ENCODE results near the gene TNP1. TPM values are rescaled to one million over a fixed set of nuclear protein-coding genes. Genes with fewer than 3 reads are reported as not detected.

TNP1 gene
- total RNA-seq, 4 donors from 2014 or later, result not detected

DNA sequence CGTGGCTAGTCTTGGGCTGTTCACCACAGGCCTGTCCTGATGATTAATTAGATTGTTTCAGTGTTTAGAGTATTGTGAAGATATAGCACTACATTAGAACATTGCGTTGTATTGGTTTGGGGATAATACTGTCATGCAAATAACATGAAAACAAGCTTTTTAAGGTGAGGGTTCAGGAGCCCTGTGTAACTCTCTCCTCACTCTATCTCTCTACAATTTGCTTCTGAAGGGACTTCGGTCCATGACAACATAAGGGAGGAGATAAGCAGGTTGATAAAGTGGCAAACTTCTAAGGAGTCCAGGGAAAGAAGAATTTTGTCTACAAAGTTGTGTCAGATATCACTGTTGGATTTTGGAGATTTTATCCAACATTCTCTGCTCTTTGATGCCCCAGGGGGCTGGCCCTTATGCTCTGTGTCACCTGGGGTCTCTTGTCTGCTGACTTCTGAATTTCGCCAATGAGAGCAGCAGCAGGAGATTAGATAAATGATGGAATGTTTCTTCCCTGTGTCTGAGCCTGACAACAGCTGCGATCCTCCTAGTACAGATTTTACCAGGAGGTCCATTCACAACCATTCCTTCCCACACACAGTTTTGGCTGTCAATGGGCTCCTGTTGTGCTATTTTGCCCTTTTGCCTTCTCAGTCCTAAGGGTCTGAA lies 3.3 kb downstream of the TNP1 start:
- DNase-seq (no peak), ATAC-seq (no peak)
- Histone ChIP-seq H3K36me3 (no peaks in the 10 kb centered on the region), H3K9me3 (no peaks in the 10 kb centered on the region), H3K4me1 (peaks cover 13 to 31% of the 10 kb centered on the region in 2 donors), H3K4me3 (no peak overlapping the region), H3K27ac (peak overlapping the region in 3 of 4 donors; percentile 31 to 64 (median 58)), H3K27me3 (no peaks in the 10 kb centered on the region)
- no peak for TF ChIP-seq POLR2A (IDR thresholded peaks at IDR 0.05)
- TF ChIP-seq, protein P1, sequence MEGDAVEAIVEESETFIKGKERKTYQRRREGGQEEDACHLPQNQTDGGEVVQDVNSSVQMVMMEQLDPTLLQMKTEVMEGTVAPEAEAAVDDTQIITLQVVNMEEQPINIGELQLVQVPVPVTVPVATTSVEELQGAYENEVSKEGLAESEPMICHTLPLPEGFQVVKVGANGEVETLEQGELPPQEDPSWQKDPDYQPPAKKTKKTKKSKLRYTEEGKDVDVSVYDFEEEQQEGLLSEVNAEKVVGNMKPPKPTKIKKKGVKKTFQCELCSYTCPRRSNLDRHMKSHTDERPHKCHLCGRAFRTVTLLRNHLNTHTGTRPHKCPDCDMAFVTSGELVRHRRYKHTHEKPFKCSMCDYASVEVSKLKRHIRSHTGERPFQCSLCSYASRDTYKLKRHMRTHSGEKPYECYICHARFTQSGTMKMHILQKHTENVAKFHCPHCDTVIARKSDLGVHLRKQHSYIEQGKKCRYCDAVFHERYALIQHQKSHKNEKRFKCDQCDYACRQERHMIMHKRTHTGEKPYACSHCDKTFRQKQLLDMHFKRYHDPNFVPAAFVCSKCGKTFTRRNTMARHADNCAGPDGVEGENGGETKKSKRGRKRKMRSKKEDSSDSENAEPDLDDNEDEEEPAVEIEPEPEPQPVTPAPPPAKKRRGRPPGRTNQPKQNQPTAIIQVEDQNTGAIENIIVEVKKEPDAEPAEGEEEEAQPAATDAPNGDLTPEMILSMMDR (IDR thresholded peaks at IDR 0.05 in 4 of 5, conservative IDR thresholded peaks at IDR 0.05 in 1 of 5), result no peak
- in situ Hi-C loops (cut with MboI; ENCODE audit: low sequenced_read_pairs in 4 of 4) (no loop called here), intact Hi-C loops (cut with DNase I; ENCODE audit: low total_unique reads) (no loop called here)

DNA sequence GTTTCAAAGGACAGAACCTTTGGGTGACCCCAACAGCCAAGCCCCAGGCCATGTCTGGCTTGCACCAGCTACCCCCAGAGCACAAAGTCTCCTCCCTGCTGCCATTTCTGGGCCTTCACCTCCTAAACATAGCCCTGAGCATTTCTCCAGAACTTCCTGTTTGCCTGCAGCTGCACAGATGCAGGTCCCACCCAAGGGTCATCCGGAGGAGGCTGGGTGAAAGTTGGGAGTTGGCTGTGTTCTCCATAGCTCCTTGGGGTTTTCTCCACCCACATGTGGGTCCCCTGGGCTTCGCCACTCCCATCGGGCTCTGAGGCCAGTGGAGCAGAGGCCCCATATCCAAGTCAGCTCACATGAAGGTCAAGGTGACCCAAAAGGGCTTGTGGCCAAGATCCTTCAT lies 4.3 kb downstream of the TNP1 start:
- peaks cover 13 to 31% of the 10 kb centered on the region in 2 donors for H3K4me1 ChIP-seq
- ATAC-seq (peak; percentile 53 to 54), DNase-seq (peak; percentile 8 to 39)
- no peaks in the 10 kb centered on the region for H3K27me3 ChIP-seq
- no peaks in the 10 kb centered on the region for H3K36me3 ChIP-seq
- H3K27ac ChIP-seq, result peak overlapping the region in 1 of 4 donors; percentile 45
- TF ChIP-seq POLR2A (IDR thresholded peaks at IDR 0.05), result no peak
- TF ChIP-seq, protein P1 (IDR thresholded peaks at IDR 0.05 in 4 of 5, conservative IDR thresholded peaks at IDR 0.05 in 1 of 5), result no peak
- H3K9me3 ChIP-seq, result no peaks in the 10 kb centered on the region
- in situ Hi-C loops (cut with MboI; ENCODE audit: low sequenced_read_pairs in 4 of 4) (no loop called here), intact Hi-C loops (cut with DNase I; ENCODE audit: low total_unique reads) (no loop called here)
- no peak overlapping the region for H3K4me3 ChIP-seq

DNA sequence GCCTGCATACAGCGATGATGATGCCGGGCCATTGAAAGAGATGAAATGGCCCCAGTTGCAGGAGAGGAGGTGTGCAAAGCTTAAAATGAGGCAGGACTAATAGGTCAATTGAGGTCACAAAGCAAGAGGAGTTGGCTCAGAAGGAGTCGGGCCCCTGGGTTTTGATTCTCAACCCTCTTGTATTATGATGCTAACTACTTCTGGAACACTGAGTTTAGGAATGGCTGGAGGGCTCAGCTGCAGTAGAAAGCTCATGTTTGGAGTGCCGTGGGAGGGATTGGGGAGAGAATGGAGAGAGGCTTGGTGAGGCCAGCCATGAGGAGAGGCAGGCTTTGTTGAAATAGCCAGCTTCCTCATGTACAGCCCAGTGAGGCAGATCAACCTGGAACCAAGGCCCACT lies 4.8 kb downstream of the TNP1 start:
- TF ChIP-seq, protein P1 (IDR thresholded peaks at IDR 0.05 in 4 of 5, conservative IDR thresholded peaks at IDR 0.05 in 1 of 5), result no peak
- TF ChIP-seq POLR2A (IDR thresholded peaks at IDR 0.05), result no peak
- H3K4me1 ChIP-seq, result peaks cover 13 to 35% of the 10 kb centered on the region in 2 donors
- in situ Hi-C loops (cut with MboI; ENCODE audit: low sequenced_read_pairs in 4 of 4) (no loop called here), intact Hi-C loops (cut with DNase I; ENCODE audit: low total_unique reads) (no loop called here)
- H3K27ac ChIP-seq, result peak overlapping the region in 2 of 4 donors; percentile 21 to 45
- no peaks in the 10 kb centered on the region for H3K9me3 ChIP-seq
- DNase-seq (no peak), ATAC-seq (no peak)
- no peaks in the 10 kb centered on the region for H3K27me3 ChIP-seq
- H3K4me3 ChIP-seq, result no peak overlapping the region
- no peaks in the 10 kb centered on the region for H3K36me3 ChIP-seq

DNA sequence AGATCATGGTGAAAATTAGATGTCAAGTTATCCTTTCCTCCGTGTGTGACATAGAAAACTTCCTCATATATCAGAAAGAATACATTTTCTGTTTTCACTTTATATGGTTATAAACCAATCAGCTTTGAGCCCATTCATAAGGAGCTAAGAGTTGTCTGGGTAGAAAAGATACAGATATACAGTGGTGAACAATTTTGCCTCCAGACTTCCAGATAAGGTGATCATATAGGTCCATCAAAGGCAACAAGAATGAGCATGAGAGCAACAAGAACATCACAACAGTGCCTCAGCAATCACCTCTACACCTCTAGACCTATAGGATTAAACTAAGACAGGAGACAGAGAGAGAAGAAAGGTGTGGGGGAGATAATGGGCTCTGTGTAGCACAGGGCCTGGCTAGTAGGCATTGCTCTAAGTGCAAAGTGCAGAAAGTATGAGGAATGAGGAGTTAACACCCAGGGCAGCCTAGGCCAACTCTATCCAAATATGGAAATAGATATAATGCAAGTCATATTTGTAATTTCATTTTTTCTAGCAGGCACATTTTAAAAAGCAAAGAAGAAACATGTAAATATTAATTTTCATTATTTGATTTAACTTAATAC lies 8.3 kb downstream of the TNP1 start:
- DNase-seq (no peak), ATAC-seq (no peak)
- H3K27me3 ChIP-seq, result no peaks in the 10 kb centered on the region
- in situ Hi-C loops (cut with MboI; ENCODE audit: low sequenced_read_pairs in 4 of 4), result no loop called here
- H3K27ac ChIP-seq, result no peak overlapping the region
- H3K4me1 ChIP-seq, result peaks cover 9 to 34% of the 10 kb centered on the region in 2 donors
- intact Hi-C loops (cut with DNase I; ENCODE audit: low total_unique reads), result no loop called here
- no peaks in the 10 kb centered on the region for H3K9me3 ChIP-seq
- H3K4me3 ChIP-seq, result no peak overlapping the region
- no peaks in the 10 kb centered on the region for H3K36me3 ChIP-seq
- TF ChIP-seq, protein P1 (IDR thresholded peaks at IDR 0.05 in 4 of 5, conservative IDR thresholded peaks at IDR 0.05 in 1 of 5), result no peak
- no peak for TF ChIP-seq POLR2A (IDR thresholded peaks at IDR 0.05)
